Stimulated activated CD8-positive, alpha-beta memory T cell treated with anti-CD3 and anti-CD28 coated beads, Interleukin-2, amount 100 ng/mL, for 1 hour (primary cell): ENCODE data around the gene FMN1.

Source experiments
- DNase-seq, 2 donors: peaks; one replicate each; pipeline ENCODE4 v3.0.0-alpha.2; 2020; ENCODE audit warnings: low read depth in 2 of 2

Gene FMN1, protein sequence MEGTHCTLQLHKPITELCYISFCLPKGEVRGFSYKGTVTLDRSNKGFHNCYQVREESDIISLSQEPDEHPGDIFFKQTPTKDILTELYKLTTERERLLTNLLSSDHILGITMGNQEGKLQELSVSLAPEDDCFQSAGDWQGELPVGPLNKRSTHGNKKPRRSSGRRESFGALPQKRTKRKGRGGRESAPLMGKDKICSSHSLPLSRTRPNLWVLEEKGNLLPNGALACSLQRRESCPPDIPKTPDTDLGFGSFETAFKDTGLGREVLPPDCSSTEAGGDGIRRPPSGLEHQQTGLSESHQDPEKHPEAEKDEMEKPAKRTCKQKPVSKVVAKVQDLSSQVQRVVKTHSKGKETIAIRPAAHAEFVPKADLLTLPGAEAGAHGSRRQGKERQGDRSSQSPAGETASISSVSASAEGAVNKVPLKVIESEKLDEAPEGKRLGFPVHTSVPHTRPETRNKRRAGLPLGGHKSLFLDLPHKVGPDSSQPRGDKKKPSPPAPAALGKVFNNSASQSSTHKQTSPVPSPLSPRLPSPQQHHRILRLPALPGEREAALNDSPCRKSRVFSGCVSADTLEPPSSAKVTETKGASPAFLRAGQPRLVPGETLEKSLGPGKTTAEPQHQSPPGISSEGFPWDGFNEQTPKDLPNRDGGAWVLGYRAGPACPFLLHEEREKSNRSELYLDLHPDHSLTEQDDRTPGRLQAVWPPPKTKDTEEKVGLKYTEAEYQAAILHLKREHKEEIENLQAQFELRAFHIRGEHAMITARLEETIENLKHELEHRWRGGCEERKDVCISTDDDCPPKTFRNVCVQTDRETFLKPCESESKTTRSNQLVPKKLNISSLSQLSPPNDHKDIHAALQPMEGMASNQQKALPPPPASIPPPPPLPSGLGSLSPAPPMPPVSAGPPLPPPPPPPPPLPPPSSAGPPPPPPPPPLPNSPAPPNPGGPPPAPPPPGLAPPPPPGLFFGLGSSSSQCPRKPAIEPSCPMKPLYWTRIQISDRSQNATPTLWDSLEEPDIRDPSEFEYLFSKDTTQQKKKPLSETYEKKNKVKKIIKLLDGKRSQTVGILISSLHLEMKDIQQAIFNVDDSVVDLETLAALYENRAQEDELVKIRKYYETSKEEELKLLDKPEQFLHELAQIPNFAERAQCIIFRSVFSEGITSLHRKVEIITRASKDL (N-terminal part only)

DNA sequence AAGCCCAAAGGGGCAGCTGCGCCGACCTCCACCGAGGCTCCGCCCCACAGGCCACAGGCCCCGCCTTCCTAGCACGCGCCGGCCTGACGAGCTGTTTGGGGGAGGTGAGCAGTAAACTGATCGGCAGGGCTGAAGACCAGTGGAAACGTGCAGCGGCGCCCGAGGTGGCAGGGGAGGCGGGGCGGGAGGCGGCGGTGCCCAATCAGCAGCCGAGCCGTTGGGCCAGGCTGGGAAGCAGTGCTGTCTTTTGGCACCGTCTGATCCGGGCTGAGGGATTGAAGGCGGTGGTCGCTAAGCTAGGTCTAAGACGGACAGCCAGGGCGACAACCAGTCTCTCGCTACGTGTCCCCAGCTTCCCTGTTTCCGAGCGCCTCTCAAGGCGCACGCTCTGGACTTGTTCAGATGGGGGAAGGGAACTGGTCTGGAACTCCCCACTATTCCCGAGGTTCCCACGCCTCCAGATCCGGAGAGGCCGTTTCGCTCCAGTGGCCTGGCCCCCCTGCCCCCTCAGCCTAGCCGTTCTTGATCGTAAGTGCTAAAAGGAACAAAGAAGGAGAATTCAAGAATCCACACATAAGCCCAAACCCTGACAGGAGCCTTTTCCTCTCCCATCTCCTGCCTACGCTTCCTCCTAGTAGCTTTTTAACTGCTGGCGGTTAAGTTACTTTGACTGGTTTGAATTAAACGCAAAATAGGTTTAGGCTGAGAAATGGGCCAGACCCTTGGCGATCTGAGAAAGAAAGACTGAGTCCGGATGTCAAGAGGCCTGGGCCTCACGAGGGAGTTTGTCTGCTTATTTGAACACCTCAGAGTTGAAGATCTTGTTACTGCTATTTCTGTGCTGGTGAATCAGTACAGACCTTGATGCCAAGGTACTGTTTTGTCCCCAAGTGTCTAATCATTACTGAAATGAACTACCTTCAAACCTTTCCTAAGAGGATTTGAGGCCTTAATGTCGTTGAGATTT, at the start of gene FMN1:
Gene FMN1 (minus strand): TSS at position 11 of the 967 bp plus-strand sequence. CDS start 39,800 bp downstream, outside the sequence.
- DNase-seq = peak; percentile 72 to 80

DNA sequence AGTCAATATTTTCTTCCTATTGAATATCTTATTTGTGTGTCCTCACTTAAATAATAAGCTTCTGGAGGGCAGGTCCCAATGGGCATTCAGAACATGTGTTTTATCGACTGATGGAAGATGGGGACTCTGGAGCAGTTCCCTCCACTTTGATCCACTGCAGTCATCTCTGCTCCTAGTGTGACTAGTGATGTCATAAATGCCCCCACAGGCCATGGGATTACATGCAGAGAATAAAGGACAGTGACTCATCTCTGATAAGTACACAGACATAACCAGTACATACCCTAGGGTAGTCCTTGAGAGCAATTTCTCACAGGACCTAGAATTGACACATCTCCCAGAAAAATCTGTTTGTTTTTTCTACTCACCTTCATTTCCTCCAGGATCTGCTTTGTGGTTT, 49.4 kb upstream of the FMN1 start:
- no peak for DNase-seq

DNA sequence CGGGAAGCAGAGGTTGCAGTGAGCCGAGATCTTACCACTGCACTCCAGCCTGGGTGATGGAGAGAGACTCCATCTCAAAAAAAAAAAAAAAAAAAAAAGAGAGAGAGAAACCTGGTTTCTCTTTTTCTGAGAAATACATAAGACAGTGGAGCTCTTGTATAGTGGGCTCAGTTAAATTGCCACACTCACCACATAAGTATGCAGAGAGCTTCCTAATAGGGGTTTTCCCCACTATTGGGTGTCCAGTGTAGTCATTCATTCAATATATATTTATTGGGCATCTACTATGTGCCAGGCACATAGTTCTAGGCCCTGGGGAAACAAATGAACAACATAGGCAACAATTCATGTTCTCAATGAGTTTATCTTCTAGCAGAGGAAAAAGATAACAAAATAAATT, 48.9 kb upstream of the FMN1 start:
- no peak for DNase-seq

DNA sequence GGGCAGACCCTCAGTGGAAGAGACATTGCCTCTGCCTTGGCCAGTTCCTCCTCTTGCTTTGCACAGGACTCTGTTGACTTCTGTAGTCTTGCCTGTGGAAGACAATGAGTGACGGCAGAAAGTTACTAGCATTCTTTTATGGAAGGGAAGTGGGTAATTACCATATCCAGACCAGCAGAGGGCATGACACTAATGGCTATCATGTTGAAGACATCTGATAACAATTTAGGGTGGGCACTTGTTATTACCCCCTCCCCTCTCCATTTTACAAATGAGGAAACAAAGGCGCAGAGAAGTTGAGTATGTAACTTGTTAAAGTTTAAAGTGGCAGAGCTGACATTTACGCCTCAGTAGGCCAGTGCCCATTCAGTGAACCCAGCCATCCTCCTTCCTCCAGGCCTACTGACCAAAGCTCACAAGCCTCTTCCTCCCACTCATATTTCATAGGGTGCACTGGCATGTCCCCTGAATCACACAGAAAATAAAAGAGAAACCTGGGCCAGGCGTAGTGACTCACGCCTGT, 48.2 kb upstream of the FMN1 start:
- no peak for DNase-seq

DNA sequence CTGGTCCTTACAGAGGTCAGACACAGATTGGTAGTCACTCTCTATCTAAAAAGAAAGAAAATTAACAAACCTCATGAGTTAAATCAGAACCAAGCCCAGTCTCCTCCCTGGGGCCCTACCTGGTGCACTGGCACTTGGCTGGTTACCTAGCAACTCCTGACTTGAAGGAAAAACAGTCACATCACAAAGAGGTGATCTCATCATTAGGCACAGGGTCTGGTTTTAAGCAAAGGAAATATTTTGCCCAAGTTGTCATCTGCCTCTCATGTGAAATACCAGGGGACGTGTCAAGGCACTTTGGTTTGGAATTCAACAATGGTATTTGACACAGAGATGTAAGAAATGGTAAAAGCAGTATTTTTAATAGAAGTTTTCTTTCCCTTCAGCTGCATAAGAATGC, 47.7 kb upstream of the FMN1 start:
- DNase-seq = no peak

DNA sequence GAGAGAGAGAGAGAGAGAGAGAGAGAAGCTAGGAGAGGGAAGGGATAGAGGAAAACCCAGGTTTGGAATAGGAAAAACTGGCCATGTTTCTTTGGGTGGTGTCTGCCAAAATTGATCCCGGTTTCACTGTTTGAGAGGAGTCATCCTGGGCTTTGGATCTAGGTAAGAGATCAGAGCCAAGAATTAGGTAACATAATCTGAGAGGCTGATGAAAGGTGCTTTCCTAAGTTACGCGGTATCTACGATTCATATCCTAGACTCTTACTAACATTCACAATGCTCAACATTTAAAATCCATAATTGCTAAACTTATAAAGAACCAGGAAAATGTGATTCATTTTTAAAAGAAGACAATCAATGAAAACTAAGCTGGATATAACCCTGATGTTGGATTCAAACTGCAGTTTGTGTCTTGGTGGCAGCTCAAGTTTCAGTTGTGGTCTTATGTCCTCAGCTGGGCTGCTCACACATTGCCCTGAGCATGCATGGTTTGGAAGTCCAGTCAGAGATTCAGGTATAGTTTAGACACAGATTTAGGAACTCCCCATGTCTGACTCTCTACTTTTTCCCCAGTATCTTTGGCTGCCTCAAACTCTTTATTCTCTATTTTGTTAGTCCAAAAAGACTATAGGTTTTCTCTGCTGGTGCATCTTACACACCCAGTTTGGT, 42.5 kb upstream of the FMN1 start:
- DNase-seq = no peak

DNA sequence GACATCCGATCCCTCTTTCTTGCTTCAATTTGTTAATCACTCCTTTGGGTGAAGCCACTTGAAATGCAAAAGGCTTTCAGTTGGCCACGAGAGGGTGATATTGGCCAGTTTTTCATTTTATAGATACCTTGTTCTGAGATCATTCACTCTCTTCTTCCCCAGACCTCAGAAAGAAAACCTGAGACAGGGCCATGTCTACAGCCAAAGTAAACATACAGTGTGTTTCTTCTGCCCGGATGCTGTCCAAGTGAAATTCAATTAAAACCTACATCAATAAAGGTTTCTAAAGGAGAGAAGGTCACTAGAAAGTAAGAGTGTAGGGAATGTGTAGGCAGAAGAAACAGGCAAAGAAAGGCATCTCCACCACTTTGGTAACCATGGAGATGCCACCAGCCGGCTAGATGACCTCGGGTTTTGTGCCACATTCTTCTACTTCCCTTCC, 39.5 kb upstream of the FMN1 start:
- DNase-seq = no peak

DNA sequence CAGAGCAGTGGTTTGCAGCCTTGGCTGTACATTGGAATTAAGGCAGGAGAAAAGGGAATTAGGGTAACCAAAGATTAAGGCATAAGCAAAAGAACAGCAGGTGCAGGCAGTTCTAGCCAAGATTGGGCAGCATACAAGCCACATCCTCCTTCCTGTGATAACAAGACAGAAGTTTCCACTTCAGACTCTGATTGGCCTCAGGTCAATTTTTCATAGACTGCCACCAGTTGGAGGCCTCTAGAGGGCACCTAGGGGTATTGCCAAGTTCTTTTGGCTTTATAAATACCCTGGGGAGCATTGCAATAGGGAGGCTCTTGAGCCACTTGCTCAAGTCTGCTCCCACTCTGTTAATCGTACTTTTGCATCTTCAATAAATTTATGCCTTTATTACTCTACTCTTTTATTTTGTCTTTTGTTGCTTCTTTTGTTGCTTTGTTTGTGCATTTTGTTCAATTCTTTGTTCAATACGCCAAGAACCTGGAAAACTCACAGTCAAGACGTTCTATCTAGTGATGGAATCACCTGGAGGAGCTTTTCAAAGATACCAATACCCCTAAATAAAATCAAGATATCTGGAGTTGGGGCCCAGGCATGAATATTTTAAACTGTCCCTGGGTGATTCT, 32.2 kb upstream of the FMN1 start:
- peak; percentile 8 to 50 for DNase-seq

DNA sequence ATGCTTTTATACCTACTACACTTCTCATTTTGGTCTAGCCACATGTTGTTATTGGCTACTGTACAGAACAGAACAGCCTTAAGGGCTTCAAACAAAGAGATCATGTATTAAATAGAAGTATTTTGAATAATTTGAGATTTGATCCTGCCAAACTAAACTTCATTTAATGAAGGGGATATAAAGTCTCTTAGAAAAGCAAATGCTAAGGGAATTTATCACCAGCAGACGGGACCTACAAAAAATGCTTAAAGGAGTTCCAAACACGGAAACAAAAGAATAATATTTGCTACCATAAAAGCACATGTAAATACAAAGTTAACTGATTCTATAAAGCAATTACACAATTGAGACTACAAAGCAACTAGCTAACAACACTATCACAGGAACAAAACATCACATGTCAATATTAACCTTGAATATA, 23.6 kb upstream of the FMN1 start:
- no peak for DNase-seq

DNA sequence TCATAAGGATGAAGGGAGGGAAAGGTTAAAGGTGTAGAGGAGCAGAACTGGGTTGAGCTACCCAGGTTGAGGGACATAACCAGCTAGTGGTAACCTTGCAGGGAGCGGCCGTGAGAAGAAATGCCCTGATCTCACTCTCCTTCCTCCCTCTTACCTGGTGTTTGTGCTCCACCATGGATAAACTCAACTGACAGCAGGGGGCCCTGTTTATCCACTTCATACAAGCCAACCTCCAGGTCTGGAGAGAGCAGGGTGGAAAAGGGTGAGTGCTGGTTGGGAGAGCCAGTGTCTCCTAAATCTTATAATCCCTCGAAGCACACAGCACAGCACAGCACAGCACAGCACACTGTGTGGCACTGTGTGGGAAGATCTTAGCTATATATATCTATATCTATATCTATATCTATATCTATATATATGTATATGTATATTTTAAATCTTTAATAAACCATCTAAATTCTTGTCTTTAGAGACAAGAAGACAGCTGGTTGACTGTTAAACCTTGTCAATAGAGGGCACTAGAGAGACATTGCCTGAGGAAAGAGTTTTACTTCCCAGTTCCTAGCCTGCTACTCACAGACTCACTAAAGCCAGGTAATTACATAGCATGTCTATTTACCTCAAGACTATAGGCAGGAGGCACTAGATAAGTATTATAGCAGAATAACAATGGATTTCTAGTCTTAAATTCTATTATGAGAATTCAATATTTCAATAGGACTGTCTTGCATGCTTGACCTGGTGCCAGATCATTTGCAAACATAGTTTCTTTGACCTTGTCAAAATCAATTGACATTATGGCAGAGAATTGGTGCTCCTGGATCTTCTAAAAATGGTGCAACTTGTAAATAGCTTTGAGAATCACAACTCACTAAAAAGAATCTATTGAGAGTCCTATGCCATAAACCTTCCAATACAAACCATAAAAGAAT, 21.7 kb upstream of the FMN1 start:
- DNase-seq = no peak

DNA sequence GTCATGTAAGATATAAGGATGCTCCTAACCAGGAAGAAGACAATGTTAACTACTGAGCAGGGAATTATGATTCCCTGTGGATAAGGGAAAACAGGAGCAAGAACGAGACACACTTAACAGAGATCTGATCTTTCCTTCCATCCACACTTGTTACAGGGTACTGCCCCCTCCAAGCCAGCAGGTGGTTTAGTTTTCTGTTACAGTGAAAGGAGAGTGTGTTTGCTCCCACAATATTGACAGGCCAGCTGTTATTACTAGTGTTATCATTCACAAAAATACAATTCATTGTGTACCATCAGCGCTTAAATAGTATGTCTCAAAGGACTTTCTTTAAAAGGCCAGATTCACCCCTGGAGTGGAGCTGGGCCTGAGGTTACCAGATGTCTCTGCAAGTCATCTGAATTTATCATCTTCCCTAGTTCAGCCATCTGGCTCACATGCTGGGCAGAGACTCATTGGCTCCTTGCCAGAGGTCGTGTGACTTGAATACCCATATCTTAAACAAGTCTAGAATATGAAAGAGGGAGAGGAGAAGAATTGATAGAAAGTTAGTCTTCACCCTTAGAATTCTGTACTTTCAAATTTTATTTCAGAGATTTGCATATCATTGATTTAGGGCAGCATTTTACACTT, 16.8 kb upstream of the FMN1 start:
- DNase-seq = no peak

DNA sequence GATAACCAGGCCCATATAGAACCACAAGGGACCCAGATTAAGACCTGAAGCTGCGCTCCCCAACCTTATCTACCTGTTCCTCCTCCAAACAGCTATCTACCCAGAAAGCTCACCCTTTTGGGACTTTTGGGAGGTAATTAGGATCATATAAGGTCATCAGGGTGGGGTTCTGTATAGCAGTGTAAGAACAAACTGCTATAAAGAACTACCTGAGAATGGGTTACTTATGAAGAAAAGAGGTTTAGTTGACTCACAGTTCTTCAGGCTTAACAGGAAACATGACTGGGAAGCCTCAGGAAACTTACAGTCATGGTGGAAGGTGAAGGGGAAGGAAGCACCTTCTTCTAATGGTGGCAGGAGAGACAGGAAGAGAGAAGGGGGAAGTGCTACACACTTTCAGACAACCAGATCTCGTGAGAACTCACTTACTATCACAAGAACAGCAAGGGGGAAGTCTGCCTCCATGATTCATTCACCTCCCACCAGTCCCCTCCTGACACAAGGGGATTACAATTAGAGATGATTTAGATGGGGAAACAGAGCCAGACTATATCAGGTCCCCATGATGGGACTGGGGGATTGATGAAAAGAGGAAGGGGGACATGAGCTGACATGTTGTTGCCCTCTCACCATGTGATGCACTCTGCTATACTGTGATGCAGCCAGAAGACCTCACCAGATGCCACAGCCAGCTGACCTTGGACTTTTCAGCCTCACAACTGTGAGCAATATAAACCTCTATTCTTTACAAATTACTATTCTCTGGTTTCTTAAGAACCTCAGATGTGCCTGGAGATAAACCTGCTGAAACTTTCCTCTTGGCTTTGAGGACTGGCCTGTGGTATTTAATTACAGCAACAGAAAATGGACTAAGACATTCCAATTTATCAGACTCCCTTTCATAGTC, 15.3 kb upstream of the FMN1 start:
- DNase-seq = no peak

DNA sequence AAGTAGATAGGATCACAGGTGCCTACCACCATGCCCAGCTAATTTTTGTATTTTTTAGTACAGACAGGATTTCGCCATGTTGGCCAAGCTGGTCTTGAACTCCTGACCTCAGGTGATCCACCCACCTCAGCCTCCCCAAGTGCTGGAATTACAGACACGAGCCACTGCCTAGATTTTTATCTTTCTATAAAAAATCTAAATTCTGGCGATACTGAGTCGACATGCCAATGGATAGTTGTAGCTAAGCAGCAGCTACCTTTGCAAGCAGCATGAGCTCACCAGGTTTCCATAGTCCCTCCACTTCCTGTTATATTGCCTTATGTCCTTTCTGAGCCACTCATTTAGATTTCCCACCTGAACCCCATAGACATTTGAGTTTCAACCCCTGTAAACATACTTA, 13.1 kb upstream of the FMN1 start:
- no peak for DNase-seq

DNA sequence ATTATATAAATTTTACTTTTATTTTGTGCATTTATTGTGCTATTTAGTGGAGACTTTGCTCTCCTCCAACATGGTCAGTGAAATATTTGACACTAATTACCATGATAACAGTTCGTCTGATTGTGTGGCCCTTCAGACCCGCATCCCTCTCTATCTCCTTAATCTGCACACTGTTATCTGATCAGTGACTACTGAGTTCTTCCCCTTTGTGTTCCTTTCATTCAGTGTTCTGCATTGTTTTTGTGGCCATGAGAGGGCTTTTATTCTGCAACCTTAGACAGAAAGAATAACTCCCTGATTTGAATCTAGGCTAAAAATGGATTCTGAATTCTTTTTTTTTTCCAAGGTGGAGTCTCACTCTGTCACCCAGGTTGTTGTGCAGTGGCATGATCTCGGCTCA, 11.9 kb upstream of the FMN1 start:
- DNase-seq = no peak

DNA sequence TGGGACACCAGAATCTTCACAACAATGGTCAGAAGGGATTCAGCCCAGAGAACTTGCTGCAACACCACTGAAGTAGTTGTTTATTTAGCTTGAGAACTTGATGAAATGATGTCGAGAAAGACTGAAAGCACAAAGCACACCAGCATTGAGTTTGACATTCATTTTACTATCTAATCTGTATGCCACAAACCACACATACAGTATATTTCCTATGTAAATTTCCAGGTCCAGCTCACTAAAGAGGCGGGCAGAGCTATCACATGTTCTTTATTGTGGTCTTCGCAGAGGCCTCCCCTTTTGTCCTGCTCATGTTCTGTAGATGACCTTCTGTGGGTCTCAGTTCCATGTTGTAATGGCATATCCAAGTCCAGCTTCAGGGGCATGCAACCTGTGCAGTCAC, 10.4 kb upstream of the FMN1 start:
- DNase-seq = no peak

DNA sequence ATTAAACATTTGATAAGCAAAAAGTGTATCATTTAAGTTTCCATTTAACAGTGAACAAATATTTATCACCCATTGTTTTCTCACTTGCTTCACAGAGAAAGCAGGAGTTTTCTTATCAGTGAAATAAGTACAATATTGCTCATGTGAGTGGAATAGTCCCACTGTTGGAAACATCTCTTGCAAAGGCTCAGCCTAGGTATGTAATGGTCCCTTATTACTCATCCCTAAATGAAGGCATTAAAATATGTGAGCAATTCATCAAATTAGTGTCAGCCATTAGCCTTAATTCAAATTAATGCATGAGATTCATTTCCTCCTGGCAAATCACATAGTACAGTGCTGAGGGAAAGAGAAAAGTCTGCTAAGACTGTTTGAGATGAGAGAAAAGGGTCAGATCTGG, 9.6 kb upstream of the FMN1 start:
- DNase-seq = no peak
